Dendritic cell treated with granulocyte-macrophage colony-stimulating factor and Interleukin-4, amounts not matched to agents 40 ng/mL and 50 ng/mL, for 4 days (primary cell): Measurements from ENCODE around the gene ECPAS.
"Not testable (repeated sequence)": the region's sequence is repeated elsewhere in the genome, so short reads cannot be mapped to it uniquely, and the experiment has no call there.

Source experiments
- H3K27ac Mint-ChIP-seq: one replicate; pipeline ENCODE4 v1.8.0; 2022; ENCODE audit warnings: mild to moderate bottlenecking, mixed read lengths
- H3K27me3 Mint-ChIP-seq: one replicate; pipeline ENCODE4 v1.8.0; 2022; ENCODE audit warnings: mild to moderate bottlenecking, mixed read lengths
- H3K36me3 Mint-ChIP-seq: one replicate; pipeline ENCODE4 v1.8.0; 2022; ENCODE audit warnings: low read depth, mixed read lengths
- H3K4me1 Mint-ChIP-seq: one replicate; pipeline ENCODE4 v1.8.0; 2022; ENCODE audit warnings: low read depth, mixed read lengths
- H3K4me3 Mint-ChIP-seq: one replicate; pipeline ENCODE4 v1.8.0; 2022; ENCODE audit warnings: mild to moderate bottlenecking, moderate library complexity, mixed read lengths
- H3K9me3 Mint-ChIP-seq: one replicate; pipeline ENCODE4 v1.8.0; 2022; ENCODE audit warnings: mixed read lengths
- intact Hi-C: fragments of 100-400 bp; cut with micrococcal nuclease; formaldehyde crosslinking; loops from one replicate; pipeline ENCODE4 v1.15.0; 2022

Gene ECPAS

DNA sequence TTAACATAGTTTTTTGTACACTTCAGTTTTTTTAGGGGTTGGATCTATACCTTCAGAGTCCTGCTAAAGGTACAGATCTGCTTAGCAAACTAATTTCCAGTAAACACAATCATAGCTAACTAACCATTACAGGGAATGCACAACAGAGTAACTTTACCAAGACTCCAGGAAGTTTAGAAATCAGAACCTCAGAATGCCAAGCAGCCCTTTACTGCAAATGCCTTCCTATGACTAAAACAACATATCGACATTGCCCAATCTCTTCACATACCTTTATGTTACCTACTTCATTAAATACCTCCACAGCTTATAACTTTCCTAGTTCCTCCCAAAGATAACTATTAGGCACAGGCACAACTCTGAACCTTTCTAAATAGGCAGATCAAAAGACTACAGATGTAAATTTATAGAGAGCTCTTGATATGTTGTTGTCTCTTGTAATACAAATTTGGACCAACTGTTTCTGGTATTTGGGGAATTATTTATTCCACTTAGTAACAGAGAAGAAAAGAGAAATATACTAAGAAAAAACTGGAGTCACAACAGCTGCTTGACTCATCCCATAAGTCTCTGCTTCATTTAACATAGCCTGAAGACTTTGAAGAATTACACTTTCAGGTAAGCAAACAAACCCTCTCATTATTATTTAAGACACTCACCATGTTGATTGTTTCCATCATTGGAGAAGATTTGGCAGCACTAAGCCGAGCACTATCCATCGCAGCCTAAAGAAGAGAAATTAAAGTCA lies 108.2 kb downstream of the ECPAS start:
- H3K4me1 Mint-ChIP-seq = no peaks in the 10 kb centered on the region
- no peaks in the 10 kb centered on the region for H3K36me3 Mint-ChIP-seq
- intact Hi-C loops = no loop called here

DNA sequence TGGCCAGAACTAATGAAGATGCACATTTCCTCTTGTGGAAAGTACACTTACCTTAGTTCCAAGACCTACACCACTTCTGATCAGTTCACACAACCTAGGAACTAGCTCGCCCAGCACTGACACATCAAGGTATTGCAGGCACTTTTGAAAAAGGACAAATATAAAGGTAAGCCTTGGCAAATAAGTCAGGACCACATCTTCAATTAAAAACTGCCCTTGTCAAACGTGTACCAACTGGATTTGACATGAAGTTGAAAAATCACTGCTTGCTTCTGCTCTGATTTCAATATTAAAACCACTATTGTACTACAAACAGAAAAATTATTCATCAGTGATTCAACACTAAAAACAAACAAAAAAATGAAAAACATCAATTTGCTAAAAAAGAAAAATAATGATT lies 109.1 kb downstream of the ECPAS start:
- Mint-ChIP-seq H3K9me3 (no peaks in the 10 kb centered on the region), H3K4me1 (no peaks in the 10 kb centered on the region), H3K4me3 (no peak overlapping the region), H3K36me3 (no peaks in the 10 kb centered on the region), H3K27ac (no peak overlapping the region), H3K27me3 (no peaks in the 10 kb centered on the region)
- intact Hi-C loops = no loop called here

More for the DNA sequence above, 108.2 kb downstream of the ECPAS start:
- H3K27ac Mint-ChIP-seq = no peak overlapping the region
- H3K27me3 Mint-ChIP-seq = no peaks in the 10 kb centered on the region
- H3K9me3 Mint-ChIP-seq = no peaks in the 10 kb centered on the region
- no peak overlapping the region for H3K4me3 Mint-ChIP-seq

- Mint-ChIP-seq H3K27me3 (no peaks in the 10 kb centered on the region), H3K4me1 (no peaks in the 10 kb centered on the region), H3K9me3 (no peaks in the 10 kb centered on the region), H3K4me3 (no peak overlapping the region), H3K27ac (no peak overlapping the region), H3K36me3 (no peaks in the 10 kb centered on the region)
- intact Hi-C loops = loop anchor here (5.0 kb wide), 1 partner anchor 40 kb away; no protein-coding TSS in a partner anchor
These were observed 111.9 kb downstream of the ECPAS start for GRCh38 chr9:111372297-111372696.

DNA sequence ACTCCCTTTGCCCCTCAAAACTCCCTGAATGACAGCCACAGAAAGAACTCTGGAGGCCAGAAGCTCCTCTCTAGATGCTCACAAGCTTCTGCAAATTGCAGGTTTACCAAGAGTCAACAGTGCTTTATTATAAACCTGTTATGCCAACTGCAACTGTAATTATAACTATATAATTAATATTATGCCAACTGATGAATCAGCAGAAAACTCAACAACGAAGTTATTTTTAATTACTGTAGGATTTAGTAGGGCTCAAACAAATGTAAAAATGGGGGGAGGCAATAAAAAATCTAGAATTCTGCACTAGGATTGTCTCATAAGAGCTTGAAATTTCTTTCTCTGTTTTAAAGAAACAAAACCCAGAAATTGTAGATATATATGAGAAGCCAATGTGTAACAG lies 117.2 kb downstream of the ECPAS start:
- Mint-ChIP-seq H3K36me3 (peaks cover 11% of the 10 kb centered on the region), H3K4me1 (no peaks in the 10 kb centered on the region), H3K27me3 (no peaks in the 10 kb centered on the region), H3K27ac (no peak overlapping the region), H3K9me3 (no peaks in the 10 kb centered on the region), H3K4me3 (no peak overlapping the region)
- intact Hi-C loops = no loop called here

DNA sequence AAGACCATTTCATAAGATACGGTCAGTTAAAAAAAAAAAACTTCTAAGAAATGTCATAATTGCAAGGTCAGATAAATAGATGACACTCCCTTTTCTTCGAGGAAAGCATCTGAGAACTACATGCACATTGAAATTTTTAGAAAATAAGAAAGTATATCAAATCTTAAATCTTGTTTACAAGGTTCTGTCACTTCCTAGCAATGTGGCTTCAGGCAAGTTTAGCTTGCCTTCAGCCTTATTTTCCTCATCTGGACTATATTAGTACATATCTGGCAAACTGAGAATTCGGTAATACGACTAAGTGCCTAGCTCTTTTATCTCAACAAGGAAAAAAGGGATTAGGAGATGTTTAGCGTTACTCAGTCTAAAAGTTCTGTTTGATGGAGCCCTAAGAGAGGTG lies 121.7 kb downstream of the ECPAS start:
- Mint-ChIP-seq H3K27ac (no peak overlapping the region), H3K4me3 (no peak overlapping the region), H3K27me3 (no peaks in the 10 kb centered on the region), H3K9me3 (no peaks in the 10 kb centered on the region), H3K36me3 (peaks cover 34% of the 10 kb centered on the region), H3K4me1 (no peaks in the 10 kb centered on the region)
- intact Hi-C loops = no loop called here

- H3K27ac Mint-ChIP-seq = no peak overlapping the region
- no peak overlapping the region for H3K4me3 Mint-ChIP-seq
- no peaks in the 10 kb centered on the region for H3K4me1 Mint-ChIP-seq
- intact Hi-C loops = no loop called here
- no peaks in the 10 kb centered on the region for H3K9me3 Mint-ChIP-seq
- H3K27me3 Mint-ChIP-seq = no peaks in the 10 kb centered on the region
- H3K36me3 Mint-ChIP-seq = peaks cover 34% of the 10 kb centered on the region
These were observed 123.3 kb downstream of the ECPAS start for GRCh38 chr9:111360881-111361280.

GRCh38 chr9:111356481-111357244 lies 127.5 kb downstream of the ECPAS start:
- H3K27ac Mint-ChIP-seq = no peak overlapping the region
- H3K4me1 Mint-ChIP-seq = no peaks in the 10 kb centered on the region
- no peak overlapping the region for H3K4me3 Mint-ChIP-seq
- intact Hi-C loops = no loop called here
- H3K9me3 Mint-ChIP-seq = no peaks in the 10 kb centered on the region
- H3K36me3 Mint-ChIP-seq = peaks cover 20% of the 10 kb centered on the region
- H3K27me3 Mint-ChIP-seq = peaks cover 7% of the 10 kb centered on the region

- no peak overlapping the region for H3K27ac Mint-ChIP-seq
- no peaks in the 10 kb centered on the region for H3K4me1 Mint-ChIP-seq
- intact Hi-C loops = no loop called here
- H3K27me3 Mint-ChIP-seq = peaks cover 7% of the 10 kb centered on the region
- no peaks in the 10 kb centered on the region for H3K9me3 Mint-ChIP-seq
- no peak overlapping the region for H3K4me3 Mint-ChIP-seq
- no peaks in the 10 kb centered on the region for H3K36me3 Mint-ChIP-seq
These were observed 131.6 kb downstream of the ECPAS start for GRCh38 chr9:111352545-111352944.

GRCh38 chr9:111350556-111350955 lies 133.6 kb downstream of the ECPAS start:
- intact Hi-C loops = no loop called here
- Mint-ChIP-seq H3K36me3 (no peaks in the 10 kb centered on the region), H3K4me3 (no peak overlapping the region), H3K27me3 (peaks cover 7% of the 10 kb centered on the region), H3K9me3 (no peaks in the 10 kb centered on the region), H3K27ac (no peak overlapping the region), H3K4me1 (no peaks in the 10 kb centered on the region)

GRCh38 chr9:111349766-111350165 lies 134.4 kb downstream of the ECPAS start:
- Mint-ChIP-seq H3K27me3 (peaks cover 4% of the 10 kb centered on the region), H3K4me1 (no peaks in the 10 kb centered on the region), H3K27ac (no peak overlapping the region), H3K9me3 (no peaks in the 10 kb centered on the region), H3K36me3 (no peaks in the 10 kb centered on the region), H3K4me3 (no peak overlapping the region)
- intact Hi-C loops = no loop called here

DNA sequence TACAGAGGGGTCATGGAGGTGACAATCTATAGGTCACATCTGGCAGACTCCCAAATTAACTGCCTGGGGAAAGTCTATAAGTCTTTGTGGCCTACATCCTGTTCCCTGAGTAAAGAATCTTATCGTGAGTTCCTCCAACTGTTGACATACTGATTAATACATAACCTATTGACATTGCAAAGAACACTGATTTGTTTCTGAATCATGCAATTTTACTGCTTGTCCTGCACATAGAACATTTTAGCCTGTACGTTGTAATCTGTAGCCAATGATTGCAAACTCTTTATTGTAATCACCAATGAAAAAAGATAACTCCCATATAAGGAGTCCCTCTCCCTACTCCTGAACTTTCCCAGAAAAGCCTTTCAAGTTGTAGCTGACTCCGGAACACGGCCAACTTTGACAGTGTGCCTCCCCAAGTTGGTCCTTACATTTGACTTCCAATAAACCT lies 135.3 kb downstream of the ECPAS start:
- no peaks in the 10 kb centered on the region for H3K36me3 Mint-ChIP-seq
- intact Hi-C loops = no loop called here
- no peaks in the 10 kb centered on the region for H3K9me3 Mint-ChIP-seq
- H3K4me1 Mint-ChIP-seq = no peaks in the 10 kb centered on the region
- no peak overlapping the region for H3K27ac Mint-ChIP-seq
- no peak overlapping the region for H3K4me3 Mint-ChIP-seq
- peaks cover 5% of the 10 kb centered on the region for H3K27me3 Mint-ChIP-seq

DNA sequence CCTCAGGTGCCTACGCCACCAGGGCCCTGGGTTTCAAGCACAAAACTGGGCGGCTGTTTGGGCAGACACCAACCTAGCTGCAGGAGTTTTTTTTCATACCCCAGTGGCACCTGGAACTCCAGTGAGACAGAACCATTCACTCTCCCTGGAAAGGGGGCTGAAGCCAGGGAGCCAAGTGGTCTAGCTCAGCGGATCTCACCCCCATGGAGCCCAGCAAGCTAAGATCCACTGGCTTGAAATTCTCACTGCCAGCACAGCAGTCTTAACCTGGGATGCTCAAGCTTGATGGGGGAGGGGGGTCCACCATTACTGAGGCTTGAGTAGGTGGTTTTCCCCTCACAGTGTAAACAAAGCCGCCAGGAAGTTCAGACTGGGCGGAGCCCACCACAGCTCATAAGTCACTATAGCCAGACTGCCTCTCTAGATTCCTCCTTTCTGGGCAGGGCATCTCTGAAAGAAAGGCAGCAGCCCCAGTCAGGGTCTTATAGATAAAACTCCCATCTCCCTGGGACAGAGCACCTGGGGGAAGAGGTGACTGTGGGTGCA lies 149.8 kb downstream of the ECPAS start:
- H3K4me3 Mint-ChIP-seq, H3K27me3 Mint-ChIP-seq, intact Hi-C loops, H3K4me1 Mint-ChIP-seq, H3K27ac Mint-ChIP-seq, H3K36me3 Mint-ChIP-seq, H3K9me3 Mint-ChIP-seq: not testable (repeated sequence)

- Mint-ChIP-seq H3K4me3 (no peak within 1 kb of the TSS), H3K27me3 (peaks cover 5% of the 10 kb centered on the region), H3K9me3 (no peaks in the 10 kb centered on the region), H3K36me3 (no peaks in the 10 kb centered on the region), H3K27ac (no peak within 1 kb of the TSS), H3K4me1 (no peaks in the 10 kb centered on the region)
- intact Hi-C loops = no loop called here
These were observed 154.1 kb downstream of the ECPAS start, which contains the start of gene OR2K2 for GRCh38 chr9:111330124-111330523. Gene OR2K2 (minus strand): TSS chr9:111330224. CDS start chr9:111328433, 1,791 bp downstream.

GRCh38 chr9:111320631-111321030 lies 163.6 kb downstream of the ECPAS start:
- peaks cover 1% of the 10 kb centered on the region for H3K27me3 Mint-ChIP-seq
- H3K9me3 Mint-ChIP-seq = peaks cover 20% of the 10 kb centered on the region
- H3K27ac Mint-ChIP-seq = no peak overlapping the region
- no peaks in the 10 kb centered on the region for H3K36me3 Mint-ChIP-seq
- no peak overlapping the region for H3K4me3 Mint-ChIP-seq
- intact Hi-C loops = no loop called here
- H3K4me1 Mint-ChIP-seq = no peaks in the 10 kb centered on the region
